Right atrium auricular region (tissue), 2 donors: ENCODE data around the gene GABRG1. TPM values are rescaled to one million over a fixed set of nuclear protein-coding genes. Genes with fewer than 3 reads are reported as not detected.

Source experiments
- DNase-seq: peaks from one replicate; pipeline ENCODE4 v3.0.0-alpha.2; 2019; ENCODE audit warnings: low spot score
- H3K27ac ChIP-seq, 2 donors: fragments of 200-600 bp; sonication (generic); 1 replicate in 1 of 2; 2 replicates in 1 of 2; pipeline ENCODE4 v1.5.1; 2016 to 2019
- H3K27me3 ChIP-seq, 2 donors: fragments of 200-600 bp; sonication (generic); one replicate each; pipeline versions ENCODE4 v1.5.1 to v1.6.0; 2017 to 2019
- H3K36me3 ChIP-seq: fragments of 200-600 bp; sonication (generic); one replicate; pipeline ENCODE4 v1.5.1; 2016
- H3K4me1 ChIP-seq, 2 donors: fragments of 200-600 bp; sonication (generic); one replicate each; pipeline versions ENCODE4 v1.5.1 to v1.6.0; 2017 to 2019
- H3K4me3 ChIP-seq, 2 donors: fragments of 200-600 bp; sonication (generic); 1 replicate in 1 of 2; 2 replicates in 1 of 2; pipeline ENCODE4 v1.5.1; 2017 to 2019; ENCODE audit warnings: mild to moderate bottlenecking in 1 of 2, moderate library complexity in 1 of 2
- H3K9me3 ChIP-seq, 2 donors: fragments of 200-600 bp; sonication (generic); one replicate each; pipeline ENCODE4 v1.5.1; 2019
- total RNA-seq, 2 donors: library from RNA; depleted of rRNA; stranded (reverse); fragments of >200 nt; gene quantifications; one replicate each; pipeline ENCODE4 v1.1.0, GENCODE V29; 2016
- TF ChIP-seq, protein P1 (sequence below), 2 donors: fragments of 200-600 bp; sonication (generic); IDR thresholded peaks; one replicate each; pipeline ENCODE4 v1.5.1; 2019; ENCODE audit warnings: antibody characterized with exemption in 2 of 2

Gene GABRG1
- total RNA-seq, 2 donors from 2014 or later = not detected

DNA sequence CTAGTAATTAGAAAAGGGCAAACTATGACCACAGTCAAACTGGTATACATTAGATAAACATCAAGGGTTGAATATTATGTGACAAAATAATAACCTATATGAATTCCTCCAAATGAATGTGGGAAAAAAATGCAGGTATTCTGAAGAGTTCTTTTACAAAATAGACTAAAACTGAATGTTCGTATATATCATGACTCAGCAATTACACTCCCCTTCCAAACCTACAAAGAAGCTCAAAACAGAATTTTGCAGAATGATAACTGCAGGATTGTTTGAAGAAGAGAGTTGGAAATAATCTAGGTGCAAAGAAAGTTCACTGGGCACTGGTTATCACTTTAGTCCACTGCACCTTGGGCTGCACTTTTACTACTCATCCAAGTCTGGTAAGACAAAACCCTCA is 134.1 kb downstream of the GABRG1 start:
- H3K4me3 ChIP-seq = no peak overlapping the region
- no peaks in the 10 kb centered on the region for H3K9me3 ChIP-seq
- H3K4me1 ChIP-seq = no peaks in the 10 kb centered on the region
- TF ChIP-seq, protein P1, sequence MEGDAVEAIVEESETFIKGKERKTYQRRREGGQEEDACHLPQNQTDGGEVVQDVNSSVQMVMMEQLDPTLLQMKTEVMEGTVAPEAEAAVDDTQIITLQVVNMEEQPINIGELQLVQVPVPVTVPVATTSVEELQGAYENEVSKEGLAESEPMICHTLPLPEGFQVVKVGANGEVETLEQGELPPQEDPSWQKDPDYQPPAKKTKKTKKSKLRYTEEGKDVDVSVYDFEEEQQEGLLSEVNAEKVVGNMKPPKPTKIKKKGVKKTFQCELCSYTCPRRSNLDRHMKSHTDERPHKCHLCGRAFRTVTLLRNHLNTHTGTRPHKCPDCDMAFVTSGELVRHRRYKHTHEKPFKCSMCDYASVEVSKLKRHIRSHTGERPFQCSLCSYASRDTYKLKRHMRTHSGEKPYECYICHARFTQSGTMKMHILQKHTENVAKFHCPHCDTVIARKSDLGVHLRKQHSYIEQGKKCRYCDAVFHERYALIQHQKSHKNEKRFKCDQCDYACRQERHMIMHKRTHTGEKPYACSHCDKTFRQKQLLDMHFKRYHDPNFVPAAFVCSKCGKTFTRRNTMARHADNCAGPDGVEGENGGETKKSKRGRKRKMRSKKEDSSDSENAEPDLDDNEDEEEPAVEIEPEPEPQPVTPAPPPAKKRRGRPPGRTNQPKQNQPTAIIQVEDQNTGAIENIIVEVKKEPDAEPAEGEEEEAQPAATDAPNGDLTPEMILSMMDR (IDR thresholded peaks at IDR 0.05) = no peak
- no peak overlapping the region for H3K27ac ChIP-seq
- no peak for DNase-seq
- H3K36me3 ChIP-seq = no peaks in the 10 kb centered on the region
- no peaks in the 10 kb centered on the region for H3K27me3 ChIP-seq

- H3K4me1 ChIP-seq = no peaks in the 10 kb centered on the region
- H3K27me3 ChIP-seq = no peaks in the 10 kb centered on the region
- TF ChIP-seq, protein P1 (IDR thresholded peaks at IDR 0.05) = no peak
- no peak for DNase-seq
- H3K27ac ChIP-seq = no peak overlapping the region
- no peak overlapping the region for H3K4me3 ChIP-seq
- no peaks in the 10 kb centered on the region for H3K36me3 ChIP-seq
- H3K9me3 ChIP-seq = no peaks in the 10 kb centered on the region
These were observed 136.0 kb downstream of the GABRG1 start for GRCh38 chr4:45987858-45988257.
